GM18873 (cell line): Measurements from ENCODE around the gene DNAJC17.

Source experiments
- ATAC-seq: cut with Tn5 transposase; IDR thresholded peaks from one replicate; pipeline ENCODE4 v1.9.1; 2021; ENCODE audit warnings: mild to moderate bottlenecking, moderate library complexity, moderate number of reproducible peaks; ENCODE audit not compliant: unreplicated experiment, low FRiP score

DNAJC17 gene

GRCh38 chr15:40746916-40747418, 60.3 kb downstream of the DNAJC17 start:
- ATAC-seq: no peak

- ATAC-seq: no peak
Measured at GRCh38 chr15:40744815-40745152, 62.5 kb downstream of the DNAJC17 start.

- no peak for ATAC-seq
Measured at GRCh38 chr15:40743921-40744814, 63.1 kb downstream of the DNAJC17 start.

DNA sequence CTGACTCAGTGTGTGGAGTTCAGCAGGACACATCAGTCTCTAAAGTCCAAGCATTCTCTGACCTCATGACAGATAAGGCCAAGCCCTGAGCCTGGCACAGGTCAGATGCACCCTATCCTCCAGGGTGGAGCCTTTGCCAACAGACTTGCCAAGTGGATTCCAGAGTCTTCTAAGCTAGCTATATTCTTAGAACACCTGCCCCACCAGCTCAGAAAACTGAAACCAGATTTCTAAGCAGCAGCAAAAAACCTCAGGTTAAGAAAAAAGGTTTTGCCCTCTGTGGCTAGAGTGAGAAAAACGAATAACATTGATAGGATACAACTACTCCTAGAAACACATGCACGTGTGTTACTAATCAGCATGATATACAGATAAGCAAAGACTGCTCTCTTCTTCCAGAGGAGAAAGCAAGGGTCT, 63.8 kb downstream of the DNAJC17 start:
- ATAC-seq: no peak

- ATAC-seq: no peak
Measured at GRCh38 chr15:40739854-40740253, 67.4 kb downstream of the DNAJC17 start.

DNA sequence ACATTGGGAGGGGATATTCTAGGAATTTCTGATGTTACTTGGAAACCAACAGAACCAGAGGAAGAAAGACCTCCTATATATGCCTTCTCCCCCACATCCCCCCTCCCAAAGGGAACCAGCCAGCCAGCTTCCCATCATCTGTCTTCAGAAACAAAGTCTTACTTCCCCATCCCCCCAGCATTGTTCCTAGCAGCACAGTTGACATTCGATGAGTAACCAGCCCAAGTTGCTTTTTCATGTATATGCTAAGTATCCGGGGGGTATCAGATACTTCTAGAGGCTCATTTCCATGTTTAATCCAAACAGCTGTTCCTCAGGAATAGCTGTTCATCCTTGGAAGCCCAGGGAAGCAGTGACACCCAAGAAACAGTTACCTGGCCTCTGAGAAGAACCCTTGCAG, 68.2 kb downstream of the DNAJC17 start:
- ATAC-seq: no peak

- ATAC-seq: no peak
Measured at GRCh38 chr15:40737048-40737447, 70.2 kb downstream of the DNAJC17 start.

DNA sequence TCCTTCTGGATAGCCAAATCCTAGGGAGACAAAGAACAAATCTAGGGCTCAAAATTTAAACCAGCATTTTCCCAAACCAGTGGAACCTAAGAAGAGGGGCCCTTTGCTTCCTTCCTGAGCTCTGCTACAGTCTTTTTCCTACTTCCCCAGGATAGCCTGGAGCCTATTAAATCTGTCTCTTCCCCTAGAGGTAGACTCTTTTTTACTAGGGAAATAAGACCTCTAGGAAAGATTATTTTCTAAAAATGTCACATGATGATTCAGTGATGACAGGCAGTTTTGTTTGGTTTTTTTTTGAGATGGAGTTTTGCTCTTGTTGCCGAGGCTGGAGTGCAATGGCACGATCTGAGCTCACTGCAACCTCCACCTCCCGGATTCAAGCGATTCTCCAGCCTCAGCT, 70.7 kb downstream of the DNAJC17 start:
- no peak for ATAC-seq

DNA sequence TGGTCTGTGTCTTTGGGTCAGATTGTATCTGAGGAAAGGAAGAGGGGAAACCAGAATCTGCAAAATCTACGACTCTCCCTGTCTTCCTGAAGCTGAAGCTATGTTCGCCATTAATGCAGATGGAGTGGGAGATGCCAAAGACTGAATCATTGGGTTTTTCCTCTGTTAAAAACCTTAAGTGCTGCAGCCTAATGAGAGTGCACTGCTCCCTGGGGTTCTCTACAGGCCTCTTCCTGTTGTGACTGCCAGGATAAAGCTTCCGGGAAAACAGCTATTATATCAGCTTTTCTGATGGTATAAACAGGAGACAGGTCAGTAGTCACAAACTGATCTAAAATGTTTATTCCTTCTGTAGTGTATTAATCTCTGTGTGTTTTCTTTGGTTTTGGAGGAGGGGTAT, 76.2 kb downstream of the DNAJC17 start:
- no peak for ATAC-seq

GRCh38 chr15:40723919-40724318, 83.4 kb downstream of the DNAJC17 start:
- no peak for ATAC-seq

DNA sequence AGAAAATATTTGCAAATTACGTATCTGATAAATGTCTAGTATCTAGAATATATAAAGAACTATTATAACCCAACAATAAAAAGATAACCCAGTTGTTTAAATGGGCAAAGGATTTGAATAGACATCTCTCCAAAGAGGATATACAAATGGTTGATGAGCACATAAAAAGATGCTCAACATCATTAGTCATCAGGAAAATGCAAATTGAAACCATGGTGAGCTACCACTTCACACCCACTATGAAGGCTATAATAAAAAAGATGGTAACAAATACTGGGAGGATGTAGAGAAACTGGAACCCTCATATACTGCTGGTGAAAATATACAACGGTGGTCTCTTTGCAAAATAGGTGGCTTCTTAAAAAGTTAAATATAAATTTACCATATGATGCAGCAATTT, 84.3 kb downstream of the DNAJC17 start:
- no peak for ATAC-seq

GRCh38 chr15:40722354-40722753, 84.9 kb downstream of the DNAJC17 start:
- ATAC-seq: no peak

DNA sequence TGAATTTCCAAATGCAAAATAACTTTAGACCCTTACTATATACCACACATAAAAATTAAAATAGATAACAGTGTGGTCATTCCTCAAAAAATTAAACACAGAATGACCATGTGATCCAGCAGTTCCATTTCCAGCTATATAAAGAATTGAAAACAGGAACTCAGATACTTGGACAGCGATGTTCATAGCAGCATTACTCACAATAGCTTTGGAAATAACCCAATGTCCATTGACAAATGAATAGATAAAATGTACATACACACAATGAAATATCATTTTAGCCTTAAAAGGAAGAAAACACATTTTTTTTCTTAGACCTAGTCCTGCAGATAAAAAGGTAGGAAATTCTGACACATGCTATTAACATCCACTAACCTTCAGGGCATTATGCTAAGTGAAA, 85.6 kb downstream of the DNAJC17 start:
- no peak for ATAC-seq

DNA sequence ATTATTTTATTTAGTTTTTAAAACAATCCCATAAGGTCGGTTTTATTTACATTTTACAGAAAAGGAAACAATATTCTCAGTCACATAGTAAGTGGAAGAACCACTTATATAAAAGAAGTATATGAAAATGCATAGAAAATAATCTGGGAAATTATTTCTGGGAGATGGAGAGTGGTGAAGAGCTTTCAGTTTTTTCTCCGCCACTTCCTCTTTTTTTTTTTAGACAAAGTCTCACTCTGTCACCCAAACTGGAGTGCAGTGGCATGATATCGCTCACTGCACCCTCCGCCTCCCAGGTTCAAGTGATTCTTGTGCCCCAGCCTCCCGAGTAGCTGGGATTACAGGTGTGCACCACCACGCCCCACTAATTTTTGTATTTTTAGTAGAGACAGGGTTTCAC, 91.1 kb downstream of the DNAJC17 start:
- ATAC-seq: no peak
